Measurements from ENCODE around the gene YTHDC2.
A peak's percentile ranks its signal among the peaks of the same experiment; 100 is the strongest.
"Not testable (repeated sequence)": the region's sequence is repeated elsewhere in the genome, so short reads cannot be mapped to it uniquely, and the experiment has no call there.

Gene YTHDC2

DNA sequence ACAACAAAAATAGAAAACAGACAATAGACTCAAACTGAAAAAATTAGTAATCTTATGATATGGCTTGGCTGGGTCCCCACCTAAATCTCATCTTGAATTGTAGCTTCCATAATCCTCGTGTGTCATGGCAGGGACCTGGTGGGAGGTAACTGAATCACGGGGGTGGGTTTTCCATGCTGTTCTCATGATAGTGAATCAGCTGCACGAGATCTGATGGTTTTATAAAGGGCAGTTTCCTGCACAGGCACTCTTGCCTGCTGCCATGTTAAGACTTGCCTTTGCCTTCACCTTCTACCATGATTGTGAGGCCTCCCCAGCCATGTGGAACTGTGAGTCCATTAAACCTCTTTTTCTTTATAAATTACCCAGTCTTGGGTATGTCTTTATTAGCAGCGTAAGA, 89.8 kb downstream of the YTHDC2 start:
- not testable (repeated sequence) for DNase-seq (ENCODE audit: low read depth in 2 of 2)

DNA sequence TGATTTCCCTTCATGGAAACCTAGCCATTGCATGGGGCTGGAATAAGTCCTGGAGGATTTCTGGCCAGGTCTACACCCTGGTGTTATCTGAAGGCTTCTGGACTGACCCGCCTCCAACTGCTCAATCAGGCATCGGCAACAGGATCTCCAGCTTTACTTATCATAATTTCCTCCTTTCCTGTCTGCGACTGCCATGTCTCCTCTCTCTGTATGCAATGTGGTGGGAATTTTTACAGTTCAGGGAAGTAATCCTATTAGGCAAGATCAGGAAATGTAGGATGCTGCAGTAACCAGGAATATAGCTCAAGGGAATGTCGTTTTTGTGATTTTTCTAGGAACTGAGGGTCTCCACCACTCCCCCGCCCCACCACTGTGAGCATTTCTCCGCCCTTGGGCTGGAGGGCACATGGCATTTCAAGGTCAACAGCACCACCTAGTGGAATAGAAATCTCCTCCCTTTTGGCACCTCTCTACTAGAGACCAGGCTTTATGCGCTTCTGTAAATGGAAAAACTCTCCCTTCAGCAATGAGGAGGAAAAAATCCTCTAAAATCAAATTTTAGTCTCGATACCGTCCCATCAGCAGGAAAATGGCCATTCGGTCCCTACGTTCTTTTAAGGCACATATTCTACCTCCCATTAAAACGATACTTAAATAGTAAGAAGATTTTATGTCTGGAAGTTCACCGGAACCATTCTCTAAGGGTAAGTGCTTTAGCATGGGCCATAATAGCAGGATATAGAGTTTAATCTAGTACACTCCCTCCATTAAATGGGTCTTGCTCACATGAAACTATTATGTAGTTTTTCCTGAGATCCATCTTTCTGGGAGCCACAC, 93.0 kb downstream of the YTHDC2 start:
- DNase-seq (ENCODE audit: low read depth in 2 of 2) = peak in 1 of 2 donors; percentile 23

DNA sequence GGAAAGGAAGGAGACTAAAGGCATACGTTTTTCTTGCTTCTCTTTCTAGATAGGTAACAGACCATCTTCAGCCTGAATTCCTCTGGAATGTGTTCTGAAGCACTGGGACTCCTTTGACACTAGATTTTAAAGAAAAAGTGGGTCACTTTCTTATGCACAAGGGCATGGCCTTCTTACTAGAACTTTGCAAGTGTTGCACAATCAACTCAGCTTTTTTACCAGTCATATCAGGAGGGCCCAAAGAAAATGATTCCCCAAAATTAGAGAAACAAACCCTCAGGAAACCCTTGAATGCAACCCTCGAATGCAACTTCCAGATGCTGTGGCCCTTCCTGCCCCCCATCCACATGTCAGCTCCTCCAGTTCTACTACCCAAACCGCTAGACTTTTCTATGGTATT, 93.9 kb downstream of the YTHDC2 start:
- no peak for DNase-seq (ENCODE audit: low read depth in 2 of 2)

DNA sequence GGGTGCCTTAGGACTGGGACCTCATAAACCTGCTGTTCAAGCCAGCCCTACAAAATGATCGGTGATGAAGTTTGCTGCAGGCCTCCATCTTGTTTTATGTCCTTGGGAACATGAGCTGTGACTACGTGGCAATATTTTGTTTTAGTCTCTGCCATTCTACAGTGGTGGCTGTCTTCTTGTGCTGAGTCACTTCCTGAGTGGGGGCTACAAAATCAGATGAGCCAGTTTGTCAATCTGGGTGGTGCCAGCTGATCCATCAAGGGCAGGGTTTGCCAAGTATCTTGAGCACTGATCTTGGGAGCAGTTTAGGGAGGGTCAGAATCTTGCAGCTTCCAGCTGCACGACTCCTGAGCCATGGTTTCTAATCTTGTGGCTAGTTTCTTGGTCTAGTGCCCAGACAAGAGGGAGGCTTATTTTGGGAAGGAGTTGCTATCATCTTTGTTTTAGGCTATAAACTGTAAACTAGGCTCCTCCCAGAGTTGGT, 94.7 kb downstream of the YTHDC2 start:
- no peak for DNase-seq (ENCODE audit: low read depth in 2 of 2)

DNA sequence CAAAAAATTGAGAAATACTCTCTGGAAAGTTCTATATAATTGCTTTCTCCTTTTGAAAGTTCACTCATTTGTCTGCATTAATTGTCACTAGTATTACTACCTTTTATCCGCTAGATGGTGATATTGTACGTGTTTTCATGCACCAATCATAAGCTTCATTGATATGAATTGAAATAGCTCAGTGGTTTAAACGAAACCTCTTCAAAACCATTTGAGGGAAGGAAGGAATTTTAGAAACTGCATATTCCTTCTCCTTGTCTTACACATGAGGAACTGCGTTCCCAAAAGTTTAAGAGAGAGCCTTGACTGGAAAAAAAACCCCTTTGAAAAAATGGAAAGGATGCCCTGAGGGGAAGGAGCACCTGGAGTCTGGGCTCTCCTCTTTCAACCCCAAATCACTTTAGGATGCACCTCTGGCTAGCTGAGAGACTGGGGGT, 98.6 kb downstream of the YTHDC2 start:
- no peak for DNase-seq (ENCODE audit: low read depth in 2 of 2)

DNA sequence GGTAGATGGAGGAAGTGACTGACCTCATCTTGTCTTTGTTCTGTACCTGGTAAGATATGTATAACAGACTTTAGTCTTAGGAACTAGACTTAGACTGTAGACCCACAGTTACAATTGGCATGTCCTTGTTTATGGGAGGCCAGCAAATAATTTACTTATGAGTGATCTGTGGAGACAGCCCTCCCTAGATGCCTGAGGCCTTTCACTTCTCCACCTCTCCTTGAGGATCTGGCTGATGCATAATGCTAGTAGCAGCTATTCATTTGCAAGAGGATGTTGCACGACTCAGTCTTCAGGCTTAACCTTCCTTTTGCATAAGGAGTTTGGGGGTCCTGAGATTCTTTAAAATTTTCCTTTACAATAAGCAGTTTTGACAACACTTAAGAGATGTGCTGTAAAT, 100.7 kb downstream of the YTHDC2 start:
- no peak for DNase-seq (ENCODE audit: low read depth in 2 of 2)

DNA sequence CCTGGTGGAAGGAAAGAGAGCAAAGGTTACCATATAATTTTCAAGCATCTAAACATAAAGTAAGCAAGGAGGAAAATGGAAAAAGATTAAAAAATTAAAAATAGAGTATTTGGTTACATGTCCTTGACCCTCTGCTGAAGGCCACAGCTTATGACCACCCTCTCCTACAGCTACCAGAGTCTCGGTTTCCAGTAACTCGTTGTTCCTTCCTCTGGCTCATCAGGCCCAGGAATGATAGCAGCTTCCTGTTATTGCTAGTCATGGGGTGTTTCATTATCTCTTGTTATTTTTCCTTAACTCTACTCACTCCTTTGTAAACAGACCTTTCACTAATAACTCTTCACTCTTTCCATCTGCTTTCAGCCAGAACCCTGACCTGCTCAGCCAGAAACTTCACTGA, 102.2 kb downstream of the YTHDC2 start:
- no peak for DNase-seq (ENCODE audit: low read depth in 2 of 2)

DNA sequence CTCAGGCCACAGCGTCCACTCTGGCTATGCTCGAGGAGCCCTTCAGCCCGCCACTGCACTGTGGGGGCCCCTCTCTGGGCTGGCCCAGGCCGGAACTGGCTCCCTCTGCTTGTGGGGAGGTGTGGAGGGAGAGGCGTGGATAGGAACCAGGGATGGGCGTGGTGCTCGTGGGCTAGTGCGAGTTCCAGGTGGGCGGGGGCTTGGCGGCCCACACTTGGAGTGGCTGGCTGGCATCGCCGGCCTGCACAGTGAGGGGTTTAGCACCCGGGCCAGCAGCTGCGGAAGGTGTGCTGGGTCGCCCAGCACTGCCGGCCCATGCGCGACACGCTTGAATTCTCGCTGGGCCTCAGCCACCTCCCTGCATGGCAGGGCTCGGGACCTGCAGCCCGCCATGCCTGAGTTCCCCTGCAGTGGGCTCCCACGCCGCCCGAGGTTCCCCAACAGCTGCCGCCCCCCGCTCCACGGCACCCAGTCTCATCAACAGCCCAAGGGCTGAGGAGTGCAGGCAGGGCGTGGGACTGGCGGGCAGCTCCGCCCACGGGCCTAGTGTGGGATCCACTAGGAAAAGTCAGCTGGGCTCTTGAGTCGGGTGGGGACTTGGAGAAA, 103.8 kb downstream of the YTHDC2 start:
- DNase-seq (ENCODE audit: low read depth in 2 of 2) = no peak

DNA sequence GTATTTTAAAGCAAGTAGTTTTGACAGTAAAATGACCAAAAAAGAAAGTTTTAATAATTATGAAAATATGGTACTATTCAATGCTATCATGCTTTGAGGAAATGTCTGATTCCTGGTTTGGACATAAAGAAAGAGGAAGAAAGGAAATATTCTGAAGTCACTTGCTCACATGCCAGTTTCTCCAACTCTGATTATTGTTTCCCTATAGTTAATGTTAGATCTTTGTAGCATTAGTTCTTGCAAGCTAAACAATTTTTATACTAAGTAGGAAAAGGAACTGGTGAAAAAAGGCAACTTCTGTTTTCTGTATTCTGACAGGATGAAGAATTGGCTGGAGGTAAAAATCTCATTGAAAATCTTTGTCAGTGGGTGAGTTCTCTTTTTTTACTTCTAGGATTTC, 119.5 kb downstream of the YTHDC2 start:
- no peak for DNase-seq (ENCODE audit: low read depth in 2 of 2)

DNA sequence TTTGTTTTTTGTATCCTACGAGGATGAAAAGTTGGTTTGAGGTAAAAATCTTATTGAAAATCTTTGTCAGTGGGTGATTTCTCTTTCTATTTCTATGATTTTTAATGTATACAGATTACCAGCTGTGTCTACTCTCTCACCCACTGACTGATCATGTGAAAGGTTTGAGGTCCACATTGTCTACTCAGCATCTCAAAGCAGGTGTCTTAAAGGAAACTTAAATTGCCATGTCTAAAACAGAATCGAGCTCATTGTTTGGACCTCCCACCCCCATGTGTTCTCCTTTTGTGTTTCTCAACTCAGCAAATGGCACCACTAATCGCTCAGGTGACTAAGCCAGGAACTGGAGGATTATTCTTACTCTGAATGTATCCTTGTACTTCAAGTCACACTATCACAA, 121.5 kb downstream of the YTHDC2 start:
- DNase-seq (ENCODE audit: low read depth in 2 of 2) = no peak

DNA sequence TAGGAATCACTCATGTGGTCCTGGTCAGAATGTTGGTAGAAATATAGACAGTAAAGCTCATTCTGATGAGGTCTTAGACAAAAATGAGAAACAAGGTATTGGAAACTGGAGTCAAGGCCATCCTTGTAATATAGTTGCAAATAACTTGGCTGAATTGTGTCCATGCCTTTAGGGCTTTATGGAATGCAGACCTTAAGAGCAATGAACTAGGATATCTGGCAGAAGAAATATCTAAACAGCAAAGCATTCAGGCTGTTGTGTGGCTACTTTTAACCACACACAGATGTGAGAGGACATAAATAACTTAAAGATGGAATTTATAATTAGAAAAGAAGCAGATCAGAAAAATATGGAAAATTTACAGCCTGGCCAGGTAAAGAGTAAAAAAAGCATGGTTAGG, 128.2 kb downstream of the YTHDC2 start:
- DNase-seq (ENCODE audit: low read depth in 2 of 2) = no peak

All from activated CD4-positive, alpha-beta T cell treated with anti-CD3 and anti-CD28 coated beads for 24 hours (primary cell).